ENCODE measurements around the gene FAM163B.

The FAM163B gene

GRCh38 chr9:133539991-133540697 is 69.0 kb downstream of the FAM163B start:
- no peak for DNase-seq

DNA sequence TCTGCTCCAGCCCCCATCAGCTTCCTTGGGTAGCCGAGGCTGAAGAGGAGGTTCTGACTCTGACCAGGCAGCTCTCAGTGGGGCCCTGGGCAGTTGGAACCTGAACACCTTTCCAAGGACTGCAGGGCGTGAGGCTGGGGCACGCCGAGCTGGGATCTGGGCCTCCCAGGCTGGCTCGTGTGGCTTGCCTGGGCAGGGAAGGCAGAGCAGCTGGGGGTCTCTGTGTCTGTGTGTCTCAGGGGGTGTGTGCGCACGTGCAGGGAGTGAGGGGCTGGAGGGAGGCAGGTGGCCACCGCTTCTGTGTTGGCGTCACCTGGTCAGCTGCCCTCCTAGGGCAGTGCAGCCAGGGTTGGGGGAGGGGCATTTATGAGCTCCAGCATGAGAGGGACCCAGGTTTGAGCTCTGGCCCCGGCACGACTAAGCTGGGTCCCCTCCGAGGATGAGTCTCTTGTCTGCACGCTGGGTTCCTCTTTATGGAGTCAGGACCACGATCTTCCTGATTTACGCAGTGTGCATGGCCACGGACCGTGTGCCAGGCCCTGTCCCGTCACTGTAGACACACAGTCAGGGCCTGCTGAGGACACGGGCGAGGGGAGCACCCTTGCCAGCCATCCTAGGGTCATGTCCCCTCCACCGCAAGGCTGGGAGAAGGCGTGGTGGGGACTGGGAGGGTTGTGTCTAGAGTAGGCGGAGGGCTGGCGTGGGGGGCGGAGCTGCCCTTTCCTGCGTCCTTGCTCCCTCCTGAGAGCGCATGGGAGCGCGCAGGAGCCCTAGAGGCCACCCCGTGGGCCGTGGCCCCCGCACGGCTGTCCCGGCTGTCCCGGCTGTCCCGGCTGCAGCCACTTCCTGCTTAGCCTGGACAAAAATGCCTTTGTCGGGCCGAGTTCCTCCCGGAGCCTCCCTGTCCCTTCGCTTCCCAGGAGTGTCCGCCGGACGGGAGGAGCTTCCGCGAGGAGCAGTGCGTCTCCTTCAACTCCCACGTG is 70.0 kb downstream of the FAM163B start:
- DNase-seq: no peak

DNA sequence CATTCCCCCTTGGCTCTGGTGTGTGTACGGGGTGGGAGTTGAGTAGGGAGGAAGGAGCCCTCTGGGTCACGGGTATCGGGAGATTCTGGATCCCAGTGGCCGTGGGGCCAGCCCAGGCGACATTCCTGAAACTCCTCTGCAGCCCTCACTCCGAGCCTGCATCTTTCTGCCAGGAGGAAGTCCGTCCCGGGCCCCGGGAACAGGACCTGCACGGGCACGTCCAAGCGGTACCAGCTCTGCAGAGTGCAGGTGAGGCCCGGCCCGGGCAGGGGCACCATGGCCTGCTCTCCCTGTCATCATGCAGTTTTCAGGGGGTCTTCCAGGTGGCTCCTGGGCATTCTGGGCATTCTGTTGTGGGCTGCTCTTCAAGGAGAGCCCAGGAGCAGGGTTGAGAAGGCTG is 71.0 kb downstream of the FAM163B start:
- DNase-seq: no peak

- DNase-seq: no peak
Measured at GRCh38 chr9:133537257-133537656, 71.9 kb downstream of the FAM163B start.

GRCh38 chr9:133536536-133536935 is 72.7 kb downstream of the FAM163B start:
- no peak for DNase-seq

- no peak for DNase-seq
Measured at GRCh38 chr9:133536080-133536479, 73.1 kb downstream of the FAM163B start.

DNA sequence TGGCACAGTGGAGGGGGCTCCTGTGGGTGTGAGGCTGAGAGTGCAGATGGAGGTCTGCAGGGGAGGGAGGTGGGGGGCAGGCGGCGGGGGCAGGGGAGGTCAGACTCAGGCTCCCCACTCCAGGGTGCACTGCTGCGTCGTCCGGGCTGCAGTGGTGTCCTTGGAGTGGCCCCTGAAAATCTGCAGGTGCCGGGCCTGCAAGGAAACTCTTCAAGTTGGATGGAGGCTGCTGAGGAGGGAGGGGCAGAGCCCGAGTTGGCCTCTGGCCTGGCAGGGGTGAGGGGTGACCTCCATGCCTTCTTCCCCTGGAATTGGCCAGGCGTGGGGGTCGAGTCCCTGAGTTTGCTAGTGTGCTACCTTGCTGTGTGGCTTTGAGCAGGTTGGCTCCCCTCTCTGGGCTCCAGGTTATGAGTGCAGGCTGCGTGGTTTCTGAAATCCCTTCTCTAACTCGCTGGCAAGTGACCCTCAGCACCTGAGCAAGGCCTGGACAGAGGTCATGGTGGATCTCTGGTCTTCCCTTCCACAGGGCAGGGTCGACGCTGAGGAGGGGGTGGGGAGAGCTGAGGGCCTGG is 73.8 kb downstream of the FAM163B start:
- no peak for DNase-seq

DNA sequence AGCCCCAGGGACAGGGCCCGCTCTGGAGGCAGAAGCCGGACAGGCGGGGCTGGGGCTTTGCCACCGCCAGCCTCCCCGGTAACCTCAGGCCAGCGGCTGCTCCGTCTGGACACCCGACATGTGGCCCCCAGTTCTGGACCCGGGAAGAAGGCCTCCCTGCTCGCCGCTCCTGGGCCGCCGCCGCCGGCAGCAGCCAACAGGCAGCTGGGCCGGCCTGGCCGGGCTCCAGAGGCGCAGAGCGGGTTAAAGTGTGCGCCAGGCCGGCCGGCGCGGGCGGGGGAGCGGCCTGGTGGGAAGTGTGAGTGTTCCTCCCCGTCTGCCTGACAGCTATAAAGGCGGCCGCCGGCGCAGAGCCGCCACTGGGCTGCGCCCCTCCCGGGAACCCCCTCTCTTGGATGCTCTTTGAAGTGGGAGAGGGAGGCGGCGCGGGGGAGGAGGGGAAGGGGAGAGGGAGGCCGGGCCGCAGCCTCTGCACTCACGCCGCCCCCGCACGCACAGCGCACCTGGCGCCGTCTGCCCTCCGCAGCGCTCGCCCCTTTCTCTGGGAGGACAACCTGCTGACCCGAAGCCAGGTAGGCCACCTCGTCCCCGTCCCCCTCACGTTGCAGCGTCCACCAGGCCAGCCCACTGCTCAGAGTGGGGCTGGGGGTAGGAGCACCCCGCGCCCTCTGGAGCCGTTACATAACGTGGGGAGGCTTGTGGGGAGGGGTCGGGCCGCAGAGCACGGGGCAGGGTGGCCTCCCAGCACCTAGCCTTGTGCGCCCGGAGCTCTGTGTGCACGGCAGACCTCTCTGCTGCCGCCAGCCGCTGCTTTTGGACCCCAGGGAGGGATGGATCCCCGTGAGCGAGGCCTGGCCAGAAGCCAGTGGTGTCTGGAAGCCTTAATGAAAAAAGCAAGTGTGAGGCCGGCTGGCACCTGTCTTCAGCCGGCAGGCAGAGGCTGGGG is 74.6 kb downstream of the FAM163B start, which contains the start of gene ADAMTSL2:
TSS of gene ADAMTSL2 (plus strand) at position 359 of the 946 bp plus-strand sequence. CDS start 2,009 bp downstream, outside the sequence.
- no peak for DNase-seq

GRCh38 chr9:133533857-133534256 is 75.3 kb downstream of the FAM163B start:
- no peak for DNase-seq

DNA sequence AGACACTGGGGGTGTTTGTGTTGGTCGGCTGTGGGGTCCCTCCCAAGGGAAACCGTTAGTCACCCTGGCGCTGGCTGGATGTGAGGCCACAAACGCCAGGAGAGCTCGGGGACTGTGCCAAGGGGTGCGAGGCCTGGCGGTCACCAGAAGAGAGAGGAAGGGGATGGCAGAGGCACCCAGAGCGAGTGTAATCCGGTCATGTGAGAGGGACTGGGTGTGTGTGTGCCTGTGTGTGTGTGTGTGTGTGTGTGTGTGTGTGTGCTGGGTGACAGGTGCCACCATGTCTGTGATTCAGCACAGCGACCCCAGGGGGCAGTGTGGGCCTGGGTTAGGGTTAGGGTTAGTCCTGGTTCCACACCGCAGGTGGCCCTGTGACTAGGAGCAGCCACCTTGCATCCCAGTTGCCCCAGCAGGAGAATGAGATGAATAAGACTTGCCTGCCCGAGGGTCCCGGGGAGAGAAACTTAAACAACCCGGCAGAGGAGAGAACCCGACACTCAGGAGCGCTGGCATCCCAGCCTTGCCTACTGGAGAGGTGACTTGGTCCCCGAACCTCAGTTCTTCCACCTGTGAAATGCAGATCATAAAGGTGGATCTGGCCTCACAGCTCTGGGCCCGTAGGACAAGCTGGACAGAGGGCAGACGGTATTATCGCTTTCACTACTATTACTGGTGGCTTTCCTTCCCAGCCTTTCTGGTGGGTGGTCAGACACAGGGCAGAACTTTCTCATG is 76.1 kb downstream of the FAM163B start:
- no peak for DNase-seq

DNA sequence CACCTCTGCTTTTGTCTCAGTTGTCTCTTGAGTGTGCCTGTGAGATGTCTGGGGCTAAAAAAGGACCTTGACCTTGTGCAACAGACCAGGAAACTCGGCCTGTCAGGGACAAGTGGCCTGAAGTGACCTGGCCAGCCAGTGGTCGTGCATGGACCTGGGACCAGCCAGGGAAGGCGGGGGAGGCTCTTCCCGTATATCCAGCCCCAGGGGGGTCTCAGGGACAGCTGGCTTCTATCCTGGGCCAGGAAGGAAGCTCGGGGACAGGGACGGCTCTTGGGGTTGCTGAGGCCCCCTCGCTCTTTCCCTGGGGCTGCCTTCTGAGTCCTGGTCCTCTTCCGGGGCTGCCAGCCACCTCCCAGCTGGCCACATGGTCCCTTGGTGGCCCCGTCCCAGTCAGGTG is 77.9 kb downstream of the FAM163B start:
- DNase-seq: no peak

- DNase-seq: no peak
Measured at GRCh38 chr9:133529874-133530273, 79.3 kb downstream of the FAM163B start.

- DNase-seq: no peak
Measured at GRCh38 chr9:133529457-133529856, 79.7 kb downstream of the FAM163B start.

DNA sequence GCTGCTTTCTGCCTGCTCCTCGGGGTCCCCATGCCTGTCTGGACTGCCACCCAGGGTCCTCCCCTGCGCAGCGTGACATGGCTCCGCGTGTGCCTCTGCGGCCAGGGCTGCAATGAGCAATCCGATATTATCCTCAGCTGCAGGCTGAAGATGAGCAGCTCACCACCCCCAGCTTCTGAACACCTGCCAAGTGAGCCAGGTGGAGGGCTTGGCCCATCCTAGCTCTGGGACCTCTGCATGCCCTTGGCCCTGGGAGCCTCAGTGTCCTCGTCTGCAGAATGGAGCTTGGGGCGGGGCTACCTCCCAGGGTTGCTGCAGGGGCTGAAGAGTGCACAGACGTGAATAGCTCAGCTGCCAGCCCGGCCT is 80.3 kb downstream of the FAM163B start:
- DNase-seq: no peak

GRCh38 chr9:133528001-133528875 is 81.0 kb downstream of the FAM163B start:
- no peak for DNase-seq

DNA sequence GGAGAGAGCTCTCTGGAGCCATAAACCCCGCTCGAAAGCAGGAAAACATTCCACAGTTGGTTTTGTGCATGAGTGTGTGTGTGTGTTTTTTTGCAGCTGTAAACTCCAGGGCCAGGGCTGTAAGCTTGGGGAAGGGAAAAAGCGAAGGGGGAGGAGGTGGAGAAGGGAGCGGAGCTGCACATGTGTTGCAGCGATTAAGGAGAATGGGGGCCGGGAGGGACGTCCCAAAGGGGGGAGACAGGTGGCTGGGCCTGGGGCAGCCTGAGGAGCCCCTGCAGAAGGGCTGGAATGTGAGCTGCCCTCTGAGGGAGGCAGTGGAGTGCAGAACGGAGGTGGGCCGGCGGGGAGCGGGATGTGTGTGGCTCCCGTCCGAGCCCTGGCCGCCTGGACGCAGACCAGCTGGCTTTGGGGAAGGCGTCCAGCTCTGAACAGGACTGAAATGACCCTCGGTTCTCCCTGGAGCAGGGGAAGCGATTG is 81.7 kb downstream of the FAM163B start:
- no peak for DNase-seq
